Ishikawa (cell line): ENCODE measurements around the gene SHB.

ENCODE experiments used
- CEBPB ChIP-seq: IDR thresholded peaks from 2 replicates; pipeline ENCODE4 v1.6.1; 2012
- CREB1 ChIP-seq: IDR thresholded peaks from 2 replicates; pipeline ENCODE4 v1.6.1; 2012; ENCODE audit warnings: low read depth
- EGR1 ChIP-seq: IDR thresholded peaks from 2 replicates; pipeline ENCODE4 v1.6.1; 2012
- EP300 ChIP-seq: IDR thresholded peaks from 2 replicates; pipeline ENCODE4 v1.6.1; 2012; ENCODE audit warnings: borderline replicate concordance
- FOXM1 ChIP-seq: IDR thresholded peaks from 2 replicates; pipeline ENCODE4 v1.6.1; 2012; ENCODE audit warnings: low read depth, borderline replicate concordance
- MAX ChIP-seq: IDR thresholded peaks from 2 replicates; pipeline ENCODE4 v1.6.1; 2012
- NFIC ChIP-seq: IDR thresholded peaks from 2 replicates; pipeline ENCODE4 v1.6.1; 2012
- RAD21 ChIP-seq: IDR thresholded peaks from 2 replicates; pipeline ENCODE4 v1.6.1; 2012; ENCODE audit warnings: low read depth
- REST ChIP-seq: IDR thresholded peaks from 2 replicates; pipeline ENCODE4 v1.6.1; 2012; ENCODE audit warnings: low read depth, mild to moderate bottlenecking
- TAF1 ChIP-seq: IDR thresholded peaks from 2 replicates; pipeline ENCODE4 v1.6.1; 2012; ENCODE audit warnings: low read depth, mild to moderate bottlenecking
- TCF12 ChIP-seq: IDR thresholded peaks from 2 replicates; pipeline ENCODE4 v1.6.1; 2012; ENCODE audit warnings: low read depth
- TEAD4 ChIP-seq: IDR thresholded peaks from 2 replicates; pipeline ENCODE4 v1.6.1; 2012
- USF1 ChIP-seq: IDR thresholded peaks from 2 replicates; pipeline ENCODE4 v1.6.1; 2012
- YY1 ChIP-seq: IDR thresholded peaks from 2 replicates; pipeline ENCODE4 v1.6.1; 2012; ENCODE audit warnings: low read depth
- ZBTB7A ChIP-seq: IDR thresholded peaks from 2 replicates; pipeline ENCODE4 v1.6.1; 2012; ENCODE audit warnings: low read depth

SHB gene

GRCh38 chr9:37984278-37984671 is 84.8 kb downstream of the SHB start:
- no peak for TF ChIP-seq ZBTB7A
- no peak for TF ChIP-seq CREB1

DNA sequence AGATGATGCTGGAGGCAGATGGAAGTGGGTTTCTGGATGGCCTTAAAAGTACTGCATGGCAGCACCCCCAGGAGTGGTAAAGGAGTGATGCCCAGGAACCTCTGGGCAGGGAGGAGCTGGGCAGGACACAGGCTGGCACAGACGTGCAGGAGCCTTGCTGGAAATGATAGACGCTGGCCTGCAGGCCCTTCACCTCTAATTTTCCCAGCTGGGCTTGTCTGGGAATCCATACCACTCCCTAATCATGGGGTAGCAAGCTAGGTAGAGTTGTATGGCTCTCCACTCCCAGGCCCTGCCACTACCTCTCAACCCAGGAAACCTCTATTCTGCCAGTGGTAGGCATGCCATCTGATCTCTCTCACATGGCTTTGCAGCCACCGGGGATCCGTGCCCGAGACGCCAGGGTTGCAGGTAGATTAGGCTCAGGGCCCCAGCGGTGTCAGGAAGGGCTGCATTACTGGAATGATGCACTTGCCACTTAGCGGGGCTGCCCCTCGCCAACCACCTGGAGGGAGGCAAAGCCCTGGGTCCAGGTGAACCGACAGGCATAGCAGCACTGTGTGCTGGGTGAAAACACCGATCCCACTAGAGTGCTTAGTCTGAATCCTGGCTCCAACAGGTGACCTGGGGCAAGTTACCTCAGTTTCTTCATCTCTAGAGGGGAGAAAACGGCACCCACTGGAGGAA is 85.5 kb downstream of the SHB start:
- no peak for TF ChIP-seq EGR1
- TF ChIP-seq TCF12: no peak
- TF ChIP-seq MAX: no peak
- no peak for TF ChIP-seq CEBPB
- no peak for TF ChIP-seq CREB1
- no peak for TF ChIP-seq NFIC
- no peak for TF ChIP-seq FOXM1
- no peak for TF ChIP-seq REST

GRCh38 chr9:37979844-37980243 is 89.2 kb downstream of the SHB start:
- TF ChIP-seq TAF1 (no peak), FOXM1 (no peak), TEAD4 (no peak), CREB1 (no peak), ZBTB7A (no peak), NFIC (no peak), TCF12 (no peak), EP300 (no peak), USF1 (no peak), REST (no peak), MAX (no peak), EGR1 (no peak), YY1 (no peak), RAD21 (no peak), CEBPB (no peak)

GRCh38 chr9:37978983-37979382 is 90.0 kb downstream of the SHB start:
- TF ChIP-seq CREB1 (no peak), NFIC (no peak), ZBTB7A (no peak), RAD21 (no peak), TCF12 (no peak), EP300 (no peak)

DNA sequence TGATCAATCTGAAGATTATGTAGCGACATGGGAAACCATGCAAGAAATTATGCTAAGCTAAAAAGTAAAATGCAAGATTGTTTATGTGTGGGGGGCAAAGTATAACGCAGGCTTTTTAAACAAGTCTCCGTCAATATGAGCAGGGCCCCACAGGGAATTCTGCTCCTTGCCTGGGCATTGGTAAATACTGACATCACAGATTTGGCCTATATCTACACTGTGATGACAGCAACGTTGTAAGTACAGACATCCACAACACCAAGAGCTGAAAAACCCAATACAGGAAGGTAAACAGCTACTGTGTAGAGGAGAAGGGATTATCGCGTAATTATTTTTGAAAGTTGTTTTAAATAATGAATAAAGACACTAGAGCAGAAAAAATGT is 90.6 kb downstream of the SHB start:
- TF ChIP-seq USF1 (no peak), FOXM1 (no peak)

GRCh38 chr9:37977851-37978480 is 91.1 kb downstream of the SHB start:
- TF ChIP-seq YY1 (no peak), CEBPB (no peak), TEAD4 (no peak), CREB1 (no peak)
